Measurements from ENCODE around the gene C1orf198. TPM values are rescaled to one million over a fixed set of nuclear protein-coding genes. Genes with fewer than 3 reads are reported as not detected.

C1orf198 gene
- polyA plus RNA-seq, 3 donors, result 1.3 to 2.7 (median 1.6) TPM

DNA sequence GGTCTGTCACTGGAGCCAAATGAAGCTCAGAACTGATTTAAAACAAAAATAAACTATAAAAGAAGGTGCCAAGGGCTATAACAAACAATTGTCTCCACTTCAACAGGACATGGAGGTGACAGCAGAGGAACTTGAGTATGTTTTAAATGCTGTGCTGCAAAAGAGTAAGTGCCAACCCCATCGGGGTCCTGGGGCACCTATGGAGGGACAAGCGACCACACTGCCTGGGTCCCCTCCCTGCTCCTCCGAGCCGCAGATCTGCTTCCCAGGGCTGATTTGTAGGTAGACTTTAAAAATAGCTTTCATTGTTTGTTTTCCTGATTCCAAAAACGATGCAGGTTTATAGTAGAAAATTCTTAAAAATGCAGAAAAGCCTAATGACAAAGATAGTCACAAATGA lies 78.3 kb downstream of the C1orf198 start:
- H3K36me3 ChIP-seq (replicated peaks in 1 of 2; ENCODE audit: control insufficient read depth in 1 of 2, insufficient read depth in 2 of 2, low read length in 2 of 2), result no peaks in the 10 kb centered on the region
- no peak overlapping the region for H3K4me3 ChIP-seq (replicated peaks in 1 of 3; ENCODE audit: low read depth in 2 of 3, low read length in 3 of 3)
- Mint-ChIP-seq H3K27me3 (ENCODE audit: low read depth in 3 of 3) (peaks cover 3 to 17% (median 17%) of the 10 kb centered on the region in 3 donors), H3K4me3 (no peak overlapping the region), H3K27ac (no peak overlapping the region), H3K36me3 (no peaks in the 10 kb centered on the region), H3K4me1 (no peaks in the 10 kb centered on the region), H3K9me3 (no peaks in the 10 kb centered on the region)
- no peaks in the 10 kb centered on the region for H3K4me1 ChIP-seq (ENCODE audit: control insufficient read depth in 1 of 2, insufficient read depth in 2 of 2, low read length in 2 of 2)
- H3K9me3 ChIP-seq (replicated peaks in 1 of 2; ENCODE audit: control insufficient read depth in 1 of 2, insufficient read depth in 1 of 2, low read length in 2 of 2), result no peaks in the 10 kb centered on the region
- H2AFZ ChIP-seq (ENCODE audit: insufficient read depth, low read depth, low read length, poor library complexity, severe bottlenecking), result no peak overlapping the region
- H3K9ac ChIP-seq (ENCODE audit: insufficient read depth, low read length, poor library complexity, severe bottlenecking), result no peak overlapping the region
- DNase-seq, result no peak
- H3K79me2 ChIP-seq (ENCODE audit: insufficient read depth, low read length), result no peaks in the 10 kb centered on the region
- no peak overlapping the region for H3K27ac ChIP-seq (ENCODE audit: low read depth in 1 of 2, low read length in 2 of 2)
- no CpG with 5 or more reads among the region's 5 CpGs for WGBS (ENCODE audit: insufficient coverage)
- no peaks in the 10 kb centered on the region for H4K20me1 ChIP-seq (ENCODE audit: insufficient read depth, low read length)
- intact Hi-C loops (cut with micrococcal nuclease), result no loop called here
- H3K27me3 ChIP-seq (ENCODE audit: control insufficient read depth in 2 of 2, insufficient read depth in 2 of 2, low read length in 2 of 2), result no peaks in the 10 kb centered on the region
- no peak overlapping the region for H3K4me2 ChIP-seq (replicated peaks; ENCODE audit: extremely low read depth, low read length, poor library complexity, severe bottlenecking)
- TF ChIP-seq CTCF (IDR thresholded peaks at IDR 0.05), result no peak

GRCh38 chr1:230788561-230789275 lies 79.6 kb downstream of the C1orf198 start:
- H3K4me2 ChIP-seq (replicated peaks; ENCODE audit: extremely low read depth, low read length, poor library complexity, severe bottlenecking), result no peak overlapping the region
- no peak for TF ChIP-seq CTCF (IDR thresholded peaks at IDR 0.05)
- no peak overlapping the region for H2AFZ ChIP-seq (ENCODE audit: insufficient read depth, low read depth, low read length, poor library complexity, severe bottlenecking)
- 93% methylated on average over 6 of the region's 10 CpGs for WGBS (ENCODE audit: insufficient coverage)
- no peaks in the 10 kb centered on the region for H3K27me3 ChIP-seq (ENCODE audit: control insufficient read depth in 2 of 2, insufficient read depth in 2 of 2, low read length in 2 of 2)
- Mint-ChIP-seq H3K9me3 (no peaks in the 10 kb centered on the region), H3K4me1 (no peaks in the 10 kb centered on the region), H3K4me3 (no peak overlapping the region), H3K27me3 (ENCODE audit: low read depth in 3 of 3) (peaks cover 3 to 15% (median 13%) of the 10 kb centered on the region in 3 donors), H3K27ac (no peak overlapping the region), H3K36me3 (no peaks in the 10 kb centered on the region)
- no peak overlapping the region for H3K27ac ChIP-seq (ENCODE audit: low read depth in 1 of 2, low read length in 2 of 2)
- H3K9me3 ChIP-seq (replicated peaks in 1 of 2; ENCODE audit: control insufficient read depth in 1 of 2, insufficient read depth in 1 of 2, low read length in 2 of 2), result no peaks in the 10 kb centered on the region
- H3K36me3 ChIP-seq (replicated peaks in 1 of 2; ENCODE audit: control insufficient read depth in 1 of 2, insufficient read depth in 2 of 2, low read length in 2 of 2), result no peaks in the 10 kb centered on the region
- H3K4me1 ChIP-seq (ENCODE audit: control insufficient read depth in 1 of 2, insufficient read depth in 2 of 2, low read length in 2 of 2), result no peaks in the 10 kb centered on the region
- no peak overlapping the region for H3K4me3 ChIP-seq (replicated peaks in 1 of 3; ENCODE audit: low read depth in 2 of 3, low read length in 3 of 3)
- H4K20me1 ChIP-seq (ENCODE audit: insufficient read depth, low read length), result no peaks in the 10 kb centered on the region
- DNase-seq, result no peak
- H3K79me2 ChIP-seq (ENCODE audit: insufficient read depth, low read length), result no peaks in the 10 kb centered on the region
- intact Hi-C loops (cut with micrococcal nuclease), result no loop called here
- no peak overlapping the region for H3K9ac ChIP-seq (ENCODE audit: insufficient read depth, low read length, poor library complexity, severe bottlenecking)

Data from CD14-positive monocyte (primary cell).